ENCODE data around the gene SSH2.

DNA sequence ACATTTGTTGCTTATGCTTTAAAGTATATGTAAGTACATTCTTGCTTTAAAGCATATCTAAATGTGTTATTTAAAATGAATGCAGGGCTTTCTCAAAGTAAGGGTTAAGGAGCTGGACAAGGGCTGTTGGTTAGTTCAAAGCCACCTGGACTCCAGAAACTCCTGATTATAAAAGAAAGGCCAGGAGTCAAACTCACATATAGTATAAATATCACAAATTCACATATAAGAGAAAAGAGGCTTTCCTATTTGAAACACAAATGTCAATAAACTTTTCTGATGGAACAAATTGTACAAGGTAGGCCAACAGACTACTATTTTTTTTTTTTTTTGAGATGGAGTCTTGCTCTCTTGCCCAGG lies 222.8 kb downstream of the SSH2 start:
- TF ChIP-seq, protein P1, sequence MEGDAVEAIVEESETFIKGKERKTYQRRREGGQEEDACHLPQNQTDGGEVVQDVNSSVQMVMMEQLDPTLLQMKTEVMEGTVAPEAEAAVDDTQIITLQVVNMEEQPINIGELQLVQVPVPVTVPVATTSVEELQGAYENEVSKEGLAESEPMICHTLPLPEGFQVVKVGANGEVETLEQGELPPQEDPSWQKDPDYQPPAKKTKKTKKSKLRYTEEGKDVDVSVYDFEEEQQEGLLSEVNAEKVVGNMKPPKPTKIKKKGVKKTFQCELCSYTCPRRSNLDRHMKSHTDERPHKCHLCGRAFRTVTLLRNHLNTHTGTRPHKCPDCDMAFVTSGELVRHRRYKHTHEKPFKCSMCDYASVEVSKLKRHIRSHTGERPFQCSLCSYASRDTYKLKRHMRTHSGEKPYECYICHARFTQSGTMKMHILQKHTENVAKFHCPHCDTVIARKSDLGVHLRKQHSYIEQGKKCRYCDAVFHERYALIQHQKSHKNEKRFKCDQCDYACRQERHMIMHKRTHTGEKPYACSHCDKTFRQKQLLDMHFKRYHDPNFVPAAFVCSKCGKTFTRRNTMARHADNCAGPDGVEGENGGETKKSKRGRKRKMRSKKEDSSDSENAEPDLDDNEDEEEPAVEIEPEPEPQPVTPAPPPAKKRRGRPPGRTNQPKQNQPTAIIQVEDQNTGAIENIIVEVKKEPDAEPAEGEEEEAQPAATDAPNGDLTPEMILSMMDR (IDR thresholded peaks at IDR 0.05; ENCODE audit: borderline replicate concordance, extremely low read depth, low read length, poor library complexity, severe bottlenecking): no peak
- TF ChIP-seq EZH2 (IDR thresholded peaks at IDR 0.05; ENCODE audit: borderline replicate concordance, low read depth, low read length, severe bottlenecking): no peak
